NCI-H2029 (cell line): Measurements from ENCODE around the gene SLC4A3.
"Not testable (repeated sequence)": the region's sequence is repeated elsewhere in the genome, so short reads cannot be mapped to it uniquely, and the experiment has no call there.

Experiments
- DNase-seq: peaks from one replicate; lab custom pipeline; 2025; lab: John Stamatoyannopoulos, UW

Gene SLC4A3

DNA sequence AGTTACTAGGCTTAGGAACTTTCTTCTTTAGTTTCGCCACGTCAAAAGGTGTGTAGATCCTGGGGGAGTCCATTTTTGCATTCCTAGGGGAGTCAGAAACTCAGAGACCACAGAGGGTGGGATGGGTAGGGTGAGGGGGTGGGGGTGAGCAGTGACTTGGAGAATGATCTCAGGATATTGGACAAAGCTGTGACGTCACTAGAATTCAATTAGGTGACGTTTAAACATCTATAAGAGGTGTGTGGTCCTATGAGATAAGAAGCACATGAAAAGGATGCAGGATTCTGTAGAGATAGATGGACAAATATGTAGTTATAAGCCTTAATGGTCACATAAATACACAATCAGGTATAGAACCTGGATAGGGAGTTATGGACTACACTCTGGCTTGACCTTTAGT lies 21.5 kb downstream of the SLC4A3 start:
- DNase-seq: no peak

DNA sequence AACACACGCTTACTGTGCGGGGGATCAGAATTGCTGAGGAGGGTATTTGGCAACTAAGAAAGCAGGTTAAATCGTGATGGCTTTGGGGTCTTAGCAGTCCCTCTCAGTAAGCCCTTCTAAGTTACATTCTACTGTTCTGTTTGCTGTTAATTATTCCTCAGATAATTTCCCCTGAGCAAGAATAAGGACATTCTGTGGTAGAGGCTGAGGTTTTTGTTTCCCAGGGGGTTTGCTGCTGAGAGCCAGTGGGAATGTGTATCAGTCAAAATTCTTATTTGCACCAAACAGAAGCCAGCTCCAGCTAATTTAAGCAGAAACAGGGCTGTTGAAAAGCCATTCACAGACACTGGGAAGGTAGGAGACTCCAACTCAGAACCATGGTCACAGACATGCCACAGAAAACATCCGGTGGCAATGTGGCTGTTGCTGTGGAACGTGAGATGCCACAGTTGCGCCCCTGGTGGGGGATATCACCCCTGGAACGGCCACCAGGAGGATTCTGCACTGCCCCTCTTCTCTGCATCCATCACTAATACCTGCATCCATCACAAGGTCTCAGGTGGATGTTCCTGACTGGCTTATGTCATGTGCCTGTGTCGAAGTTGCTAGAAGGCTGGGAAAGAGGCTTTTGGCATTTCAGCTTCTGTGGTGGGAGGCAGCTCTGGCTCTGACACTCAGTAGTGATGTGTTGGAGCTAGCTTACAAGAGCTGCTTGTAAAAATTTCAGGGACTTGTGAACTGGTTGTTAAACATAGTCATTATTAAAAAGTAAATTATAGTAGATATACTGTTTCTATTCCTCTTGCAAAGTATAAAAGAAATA lies 23.2 kb downstream of the SLC4A3 start:
- no peak for DNase-seq

- DNase-seq: not testable (repeated sequence)
Measured at GRCh38 chr2:219651656-219652055, 24.2 kb downstream of the SLC4A3 start.

DNA sequence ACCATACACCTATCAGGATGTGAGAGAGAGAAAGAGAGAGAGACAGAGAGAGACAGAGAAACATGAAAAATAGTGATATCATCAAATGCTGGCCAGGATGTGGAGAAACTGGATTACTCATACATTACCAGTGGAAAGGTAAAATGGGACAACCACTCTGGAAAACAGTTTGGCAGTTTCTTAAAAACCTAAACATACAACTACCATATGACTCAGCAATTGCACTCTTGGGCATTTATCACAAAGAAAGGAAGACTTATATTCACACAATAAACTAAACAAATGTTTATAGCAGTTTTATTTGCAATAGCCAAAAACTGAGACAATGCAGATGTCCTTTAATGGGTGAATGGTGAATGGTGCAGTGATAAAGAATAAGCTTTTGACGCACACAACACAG lies 29.1 kb downstream of the SLC4A3 start:
- no peak for DNase-seq

- no peak for DNase-seq
Measured at GRCh38 chr2:219658196-219658846, 30.9 kb downstream of the SLC4A3 start.

GRCh38 chr2:219658874-219659273 lies 31.4 kb downstream of the SLC4A3 start:
- no peak for DNase-seq

DNA sequence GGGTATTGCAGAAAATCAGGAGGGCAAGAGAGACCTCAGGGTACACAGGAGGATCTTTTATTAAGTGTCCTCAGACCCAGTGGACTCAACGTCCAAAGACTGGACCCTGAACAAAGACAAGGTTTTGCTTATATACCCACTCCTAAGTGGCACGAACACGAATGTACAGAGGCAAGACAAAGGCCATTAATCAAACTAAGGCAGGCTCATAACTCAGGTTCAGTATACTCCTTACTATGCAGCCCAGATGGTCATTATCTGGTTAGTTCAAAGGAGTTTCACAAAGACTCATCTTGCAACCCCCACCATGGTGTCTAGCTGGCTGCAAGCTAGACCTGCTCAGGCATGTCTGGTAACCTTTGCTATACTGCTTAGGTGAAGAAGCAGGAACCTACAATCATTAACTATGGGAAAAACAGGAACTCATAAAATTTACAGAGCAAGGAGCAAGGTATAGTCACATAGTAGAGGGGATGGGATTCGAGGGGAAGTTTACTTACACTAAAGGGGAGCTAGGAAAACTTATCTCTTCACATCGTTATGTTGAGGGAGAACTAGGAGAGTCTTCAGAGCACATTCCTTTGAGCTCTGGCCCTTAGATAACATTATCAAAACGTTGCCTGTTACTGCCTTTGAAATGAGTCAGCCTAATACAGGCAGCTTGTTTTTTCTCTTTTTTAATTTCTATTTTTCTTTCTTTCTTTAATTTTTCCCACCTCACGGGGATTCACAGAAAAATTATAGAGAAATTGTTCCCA lies 33.9 kb downstream of the SLC4A3 start:
- no peak for DNase-seq

GRCh38 chr2:219661955-219662395 lies 34.5 kb downstream of the SLC4A3 start:
- no peak for DNase-seq

DNA sequence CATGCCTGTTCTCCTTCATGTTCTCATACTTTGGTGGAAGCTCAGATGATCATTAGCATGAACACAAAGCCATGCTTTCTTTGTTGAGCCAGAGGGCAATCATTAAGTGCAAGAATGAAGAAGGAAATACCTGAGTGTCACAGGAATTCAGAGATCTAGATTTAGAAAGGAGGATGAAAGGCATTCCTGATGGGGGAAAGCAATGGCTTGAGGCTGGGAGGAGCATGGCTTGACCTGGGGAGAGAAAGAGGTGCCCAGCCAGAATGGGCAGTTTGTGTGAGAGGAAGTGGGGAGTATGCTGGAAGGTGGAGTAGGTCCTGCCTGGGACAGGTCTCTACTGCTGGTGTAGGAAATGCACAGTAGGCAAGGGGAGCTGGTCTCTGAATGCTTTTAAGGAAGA lies 35.1 kb downstream of the SLC4A3 start:
- DNase-seq: no peak

- DNase-seq: no peak
Measured at GRCh38 chr2:219663116-219663762, 35.8 kb downstream of the SLC4A3 start.

DNA sequence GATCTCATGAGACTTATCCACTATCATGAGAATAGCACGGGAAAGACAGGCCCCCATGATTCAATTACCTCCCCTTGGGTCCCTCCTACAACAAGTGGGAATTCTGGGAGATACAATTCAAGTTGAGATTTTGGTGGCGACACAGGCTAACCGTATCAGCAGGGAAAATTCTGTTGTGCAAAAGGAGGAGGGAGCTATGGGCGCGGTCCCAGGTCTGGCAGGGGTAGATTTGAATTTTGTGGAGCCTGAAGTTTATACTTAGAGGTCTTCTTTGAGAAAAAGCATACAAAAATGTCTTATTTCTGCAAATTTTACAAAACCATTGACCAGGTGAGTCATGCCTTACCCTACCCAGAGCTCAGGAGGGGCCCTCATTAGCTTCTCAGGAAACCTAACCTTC lies 36.6 kb downstream of the SLC4A3 start:
- DNase-seq: no peak

DNA sequence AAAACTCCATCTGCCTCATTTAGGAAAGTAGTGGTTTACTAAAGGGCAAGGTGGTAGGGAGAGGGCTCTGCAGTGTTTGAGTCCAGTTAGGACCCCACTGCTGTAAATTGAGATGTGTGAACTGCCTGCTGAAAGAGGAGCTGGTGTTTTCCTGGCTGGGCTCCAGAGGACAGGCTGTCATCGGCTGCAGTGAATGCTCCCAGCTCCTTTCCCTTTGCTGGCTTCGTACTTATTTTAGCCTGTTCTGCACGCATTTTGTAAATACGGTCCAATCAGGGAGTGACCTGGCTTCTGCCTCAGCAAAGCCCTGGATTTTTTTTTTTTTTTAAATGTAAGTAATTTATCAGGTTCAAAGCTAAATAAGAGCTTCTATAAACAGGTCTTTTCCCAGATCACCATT lies 37.5 kb downstream of the SLC4A3 start:
- DNase-seq: no peak

- DNase-seq: no peak
Measured at GRCh38 chr2:219665926-219666325, 38.5 kb downstream of the SLC4A3 start.

DNA sequence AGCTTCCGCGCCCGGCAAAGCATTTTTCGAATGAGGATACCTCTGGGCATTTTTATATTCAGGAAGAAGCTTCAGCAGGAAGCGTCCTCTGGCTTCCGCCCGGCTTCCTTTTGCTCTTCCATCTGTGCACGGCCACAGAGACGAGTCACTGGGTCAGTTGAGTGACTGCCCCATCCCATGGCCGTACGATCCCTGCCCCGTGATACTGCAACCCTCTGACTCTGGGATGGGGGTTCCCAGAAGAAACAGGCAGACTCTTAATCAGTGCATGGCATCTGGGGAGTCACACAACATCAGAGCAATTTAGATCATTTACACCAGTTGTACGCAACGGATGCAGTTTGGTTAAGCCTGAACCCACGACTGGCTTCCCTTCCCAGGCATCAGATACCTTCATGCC lies 40.9 kb downstream of the SLC4A3 start:
- DNase-seq: no peak

GRCh38 chr2:219670386-219670785 lies 43.0 kb downstream of the SLC4A3 start:
- DNase-seq: no peak

DNA sequence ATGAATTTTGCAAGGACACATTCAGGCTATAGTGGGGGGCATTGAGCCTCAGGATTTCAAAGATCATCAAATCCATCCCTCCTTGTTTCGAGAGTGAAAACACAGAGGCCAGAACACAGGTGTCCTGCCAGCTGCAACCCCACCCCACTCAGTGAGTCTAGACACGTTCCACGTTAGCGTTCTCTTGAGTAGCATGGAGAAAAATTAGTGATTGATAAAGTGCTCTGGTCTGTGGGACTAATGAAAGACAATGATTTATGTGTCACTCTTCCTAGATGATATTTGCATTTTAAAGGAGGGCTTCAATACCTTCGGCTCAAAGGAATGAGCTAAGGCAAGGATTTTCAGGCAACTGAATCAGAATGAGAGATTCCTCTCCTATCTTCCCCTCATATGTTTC lies 43.8 kb downstream of the SLC4A3 start:
- no peak for DNase-seq

- no peak for DNase-seq
Measured at GRCh38 chr2:219672406-219672805, 45.0 kb downstream of the SLC4A3 start.

- no peak for DNase-seq
Measured at GRCh38 chr2:219675221-219675620, 47.8 kb downstream of the SLC4A3 start.

GRCh38 chr2:219676586-219676985 lies 49.2 kb downstream of the SLC4A3 start:
- no peak for DNase-seq

DNA sequence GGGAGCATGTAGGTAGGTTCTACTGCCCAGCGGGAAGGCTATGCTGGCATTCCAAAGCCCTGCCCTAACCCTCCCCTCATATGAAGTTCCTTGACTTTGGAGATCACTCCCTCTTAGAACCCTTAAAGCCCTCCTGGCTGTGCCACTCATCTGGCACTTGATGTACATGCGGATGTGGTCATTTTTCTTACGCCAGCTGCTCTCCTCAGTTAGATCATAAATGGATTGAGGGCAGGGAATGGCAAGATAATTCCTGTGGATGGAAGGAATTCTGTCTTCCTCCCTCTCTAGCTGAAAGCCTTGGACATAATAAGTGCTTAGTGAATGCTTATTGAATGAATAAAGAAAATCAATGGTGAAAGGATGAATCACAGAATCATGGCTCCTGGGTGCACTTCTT lies 51.6 kb downstream of the SLC4A3 start:
- DNase-seq: no peak

DNA sequence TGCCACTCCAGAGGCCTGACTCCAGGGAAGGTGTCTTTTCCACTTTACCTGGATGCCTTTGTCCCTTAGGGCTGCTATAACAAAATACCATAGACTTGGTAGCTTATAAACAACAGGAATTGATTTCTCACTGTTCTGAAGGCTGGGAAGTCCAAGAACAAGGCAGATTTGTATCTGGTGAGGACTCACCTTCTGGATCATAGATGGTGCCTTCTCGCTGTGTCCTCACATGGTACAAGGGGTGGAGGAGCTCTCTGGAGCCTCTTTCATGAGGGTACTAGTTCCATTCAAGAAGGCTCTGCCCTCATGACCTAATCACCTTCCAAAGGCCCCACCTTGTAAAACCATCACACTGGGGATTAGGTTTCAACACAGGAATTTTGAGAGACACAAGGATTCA lies 52.1 kb downstream of the SLC4A3 start:
- DNase-seq: no peak

DNA sequence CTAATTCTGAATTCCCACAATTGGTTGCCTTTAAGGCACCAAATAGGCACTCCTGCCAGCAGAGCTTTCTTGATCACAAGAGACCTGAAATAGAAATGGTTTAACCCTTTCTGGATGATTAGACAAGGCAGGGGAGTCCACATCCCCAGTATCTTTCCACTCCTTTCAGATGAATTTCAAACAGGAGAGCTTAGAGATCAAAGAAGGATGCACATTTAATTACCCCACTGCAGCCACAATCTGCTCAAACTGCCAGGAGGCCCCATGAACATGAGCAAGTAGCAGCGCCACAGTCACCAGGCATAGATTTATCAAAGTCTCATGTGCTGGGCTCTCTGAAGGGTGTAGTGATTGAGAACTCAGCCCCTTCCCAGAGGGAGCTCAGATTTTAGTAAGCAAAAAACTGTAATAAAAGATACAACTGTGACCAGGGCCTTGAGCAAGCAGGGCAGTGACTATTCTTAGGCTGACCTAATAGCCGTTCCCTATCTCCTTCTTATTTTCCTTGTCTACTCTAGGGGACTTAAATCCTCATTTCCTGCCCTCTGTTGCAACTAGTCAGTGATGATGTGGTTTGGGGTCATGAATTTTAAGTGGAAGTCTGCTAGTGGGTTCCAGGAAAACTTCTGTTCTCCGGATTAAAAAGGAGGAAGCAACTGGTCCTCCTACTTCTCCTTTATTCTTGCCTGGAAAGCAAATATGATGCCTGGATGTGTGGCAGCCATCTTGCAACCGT lies 53.7 kb downstream of the SLC4A3 start:
- DNase-seq: no peak
